ENCODE data around the gene FERMT3.

Gene FERMT3

GRCh38 chr11:64224151-64224890, 17.8 kb downstream of the FERMT3 start:
- H3K4me3 ChIP-seq (ENCODE audit: low read depth, low read length), result no peak overlapping the region
- in situ Hi-C loops (cut with HindIII; ENCODE audit: low sequenced_read_pairs), result loop anchor here (25.0 kb wide), 1 partner anchor 413 kb away; no protein-coding TSS in a partner anchor
- no peak for TF ChIP-seq CTCF (IDR thresholded peaks at IDR 0.05; ENCODE audit: low read depth, low read length, missing control alignments)
- DNase-seq (ENCODE audit: low read depth), result no peak

DNA sequence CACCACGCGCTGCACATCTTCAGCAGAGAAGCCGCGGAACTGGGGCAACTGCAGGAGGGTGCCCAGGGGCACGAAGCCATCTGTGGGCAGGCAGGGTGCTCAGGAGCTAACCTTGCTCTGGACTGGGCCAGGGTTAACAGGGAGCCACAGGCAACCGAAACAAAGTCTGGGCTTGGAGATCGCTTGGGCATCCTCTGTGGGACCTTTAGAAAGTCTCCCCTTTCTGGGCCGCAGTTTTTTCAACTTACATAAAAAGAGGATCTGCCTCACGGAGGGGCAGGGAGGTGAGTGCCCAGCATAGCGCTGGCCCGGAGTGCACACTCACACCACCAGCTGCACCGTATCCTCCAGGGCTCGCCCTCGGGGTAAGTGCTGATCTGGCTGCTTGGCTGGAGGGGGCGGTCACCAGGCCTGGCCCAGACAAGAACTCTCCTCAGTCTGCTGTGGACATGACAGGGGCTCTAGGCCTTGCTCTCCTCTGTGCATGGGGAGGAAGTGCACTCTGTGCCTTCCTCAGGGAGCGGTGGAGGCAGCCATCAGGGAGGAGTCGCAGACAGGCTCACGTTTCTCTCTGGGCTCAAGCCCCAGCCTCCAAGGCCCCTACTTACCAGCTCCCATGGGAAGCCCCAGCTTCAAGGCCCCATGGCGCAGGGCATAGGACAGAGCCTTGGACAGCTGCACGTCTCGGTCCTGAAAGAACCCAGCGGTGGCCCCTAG, 18.5 kb downstream of the FERMT3 start:
- no peak for DNase-seq (ENCODE audit: low read depth)
- no peak for TF ChIP-seq CTCF (IDR thresholded peaks at IDR 0.05; ENCODE audit: low read depth, low read length, missing control alignments)
- in situ Hi-C loops (cut with HindIII; ENCODE audit: low sequenced_read_pairs), result loop anchor here (25.0 kb wide), 1 partner anchor 412 kb away; no protein-coding TSS in a partner anchor
- H3K4me3 ChIP-seq (ENCODE audit: low read depth, low read length), result peak overlapping the region; percentile 61

DNA sequence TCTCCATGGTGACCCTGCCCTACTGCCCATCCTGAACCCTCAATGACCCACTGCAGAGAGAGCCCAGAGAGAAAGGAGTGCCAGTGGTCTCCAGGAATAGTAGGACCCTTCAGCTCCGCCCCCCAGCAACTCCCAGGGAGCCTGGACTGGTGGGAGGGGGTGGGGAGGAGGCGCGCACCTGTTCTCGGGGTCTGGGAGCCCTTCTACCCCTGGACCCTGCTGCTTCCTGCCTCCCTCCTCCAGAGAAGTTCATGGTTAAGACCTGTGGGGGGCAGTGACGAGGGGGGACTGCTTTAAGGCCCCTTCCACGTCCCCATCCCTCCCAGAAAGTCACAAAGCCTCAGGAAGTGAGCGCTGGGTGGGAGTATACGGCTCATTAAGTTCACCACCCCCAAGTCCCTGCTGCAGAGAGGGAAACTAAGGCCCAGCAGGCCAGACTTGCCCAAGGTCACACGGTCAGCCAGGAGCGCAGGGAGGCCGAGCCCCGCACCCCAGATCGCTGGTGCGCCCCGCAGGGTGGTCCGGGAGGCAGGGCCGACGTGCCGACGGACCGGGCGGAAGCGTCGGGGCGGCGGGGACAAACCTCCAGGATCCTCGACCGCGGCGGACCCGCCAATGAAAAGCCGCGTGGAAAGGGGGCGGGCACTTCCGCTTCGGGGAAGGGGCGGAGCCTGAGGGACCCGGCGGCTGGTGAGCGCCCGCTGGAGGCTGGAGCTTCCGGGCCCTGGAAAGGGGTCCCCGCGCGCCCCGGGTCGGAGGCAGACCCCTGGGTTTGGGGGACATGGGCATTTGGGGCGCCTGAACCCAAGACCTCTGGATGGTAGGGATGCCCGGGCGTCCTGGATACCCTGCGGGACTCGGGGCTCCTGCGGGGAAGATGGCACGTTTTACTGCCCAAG, 19.3 kb downstream of the FERMT3 start, which contains the start of the genes NUDT22 and TRPT1:
NUDT22 (plus strand) TSS at position 667 of the 899 bp plus-strand sequence. CDS start 379 bp downstream, outside the sequence.
TRPT1 (minus strand) TSS at position 579 of the 899 bp plus-strand sequence; CDS start at position 253, 326 bp downstream.
- H3K4me3 ChIP-seq (ENCODE audit: low read depth, low read length), result peak within 1 kb of the TSS; percentile 61
- TF ChIP-seq CTCF (IDR thresholded peaks at IDR 0.05; ENCODE audit: low read depth, low read length, missing control alignments), result peak; percentile 37
- in situ Hi-C loops (cut with HindIII; ENCODE audit: low sequenced_read_pairs), result no loop called here
- DNase-seq (ENCODE audit: low read depth), result no peak

GRCh38 chr11:64226507-64227051, 20.1 kb downstream of the FERMT3 start:
- TF ChIP-seq CTCF (IDR thresholded peaks at IDR 0.05; ENCODE audit: low read depth, low read length, missing control alignments), result no peak
- in situ Hi-C loops (cut with HindIII; ENCODE audit: low sequenced_read_pairs), result no loop called here
- H3K4me3 ChIP-seq (ENCODE audit: low read depth, low read length), result peak overlapping the region; percentile 61
- DNase-seq (ENCODE audit: low read depth), result no peak

- no peak for TF ChIP-seq CTCF (IDR thresholded peaks at IDR 0.05; ENCODE audit: low read depth, low read length, missing control alignments)
- no peak for DNase-seq (ENCODE audit: low read depth)
- in situ Hi-C loops (cut with HindIII; ENCODE audit: low sequenced_read_pairs), result no loop called here
- peak overlapping the region; percentile 61 for H3K4me3 ChIP-seq (ENCODE audit: low read depth, low read length)
Observed at GRCh38 chr11:64227405-64227956, 21.0 kb downstream of the FERMT3 start.
